GM12874 (cell line): ENCODE data around the gene LSM12.

Source experiments
- CTCF ChIP-seq: IDR thresholded peaks from 2 replicates; pipeline ENCODE4 v1.5.1; 2011; ENCODE audit warnings: low read depth, mild to moderate bottlenecking, control low read depth, low read length, moderate library complexity; ENCODE audit not compliant: insufficient read depth

The LSM12 gene

GRCh38 chr17:44076716-44077594 lies 10.5 kb upstream of the LSM12 start:
- no peak for TF ChIP-seq CTCF

- TF ChIP-seq CTCF, result no peak
Observed at GRCh38 chr17:44075598-44076293, 9.3 kb upstream of the LSM12 start.

- TF ChIP-seq CTCF, result no peak
Observed at GRCh38 chr17:44074911-44075285, 8.4 kb upstream of the LSM12 start.

GRCh38 chr17:44074231-44074910 lies 7.9 kb upstream of the LSM12 start:
- TF ChIP-seq CTCF, result no peak

GRCh38 chr17:44071772-44072171 lies 5.3 kb upstream of the LSM12 start:
- TF ChIP-seq CTCF, result no peak

- TF ChIP-seq CTCF, result no peak
Observed at GRCh38 chr17:44071198-44071520, 4.7 kb upstream of the LSM12 start.

- TF ChIP-seq CTCF, result 0 out of 2 replicates have a peak, but pooled peaks have one; percentile 8
Observed at GRCh38 chr17:44070455-44071197, 4.2 kb upstream of the LSM12 start, which contains the start of gene G6PC3. Gene G6PC3 (plus strand): TSS chr17:44070735. CDS start chr17:44070966, 231 bp downstream.
